Esophagus squamous epithelium (tissue), 5 donors: Measurements from ENCODE around the gene CHRNB4. TPM values are rescaled to one million over a fixed set of nuclear protein-coding genes. Genes with fewer than 3 reads are reported as not detected.

ENCODE experiments used
- DNase-seq: peaks from one replicate; lab custom pipeline; 2025; lab: John Stamatoyannopoulos, UW
- H3K27ac ChIP-seq, 4 donors: fragments of 200-600 bp; sonication (generic); one replicate each; pipeline ENCODE4 v1.5.1; 2016 to 2019; ENCODE audit warnings: mild to moderate bottlenecking in 1 of 4
- H3K27me3 ChIP-seq, 4 donors: fragments of 200-600 bp; sonication (generic); 1 replicate in 3 of 4; 2 replicates in 1 of 4; pipeline versions ENCODE4 v1.5.1 to v1.6.0; 2017 to 2021; ENCODE audit warnings: antibody characterized with exemption in 1 of 4
- H3K36me3 ChIP-seq, 3 donors: fragments of 200-600 bp; sonication (generic); one replicate each; pipeline ENCODE4 v1.5.1; 2016 to 2019
- H3K4me1 ChIP-seq, 3 donors: fragments of 200-600 bp; sonication (generic); one replicate each; pipeline ENCODE4 v1.5.1; 2017 to 2019
- H3K4me3 ChIP-seq, 4 donors: fragments of 200-600 bp; sonication (generic); 1 replicate in 3 of 4; 2 replicates in 1 of 4; pipeline ENCODE4 v1.5.1; 2016 to 2019; ENCODE audit warnings: mild to moderate bottlenecking in 2 of 4, moderate library complexity in 1 of 4
- H3K9me3 ChIP-seq, 3 donors: fragments of 200-600 bp; sonication (generic); one replicate each; pipeline ENCODE4 v1.5.1; 2016 to 2019
- CTCF ChIP-seq, 6 experiments: fragments of 450-650 bp in 4 of 6; fragments of 200-600 bp in 2 of 6; sonication (generic) in 2 of 6; IDR thresholded peaks; one replicate each; pipeline ENCODE4 v1.5.1; 2016 to 2019; ENCODE audit warnings: antibody characterized with exemption in 6 of 6, mild to moderate bottlenecking in 4 of 6, moderate library complexity in 4 of 6
- POLR2A ChIP-seq, 4 donors: fragments of 450-650 bp; IDR thresholded peaks; one replicate each; pipeline ENCODE4 v1.6.1; 2017; ENCODE audit warnings: antibody characterized with exemption in 4 of 4, mild to moderate bottlenecking in 4 of 4, moderate library complexity in 3 of 4
- WGBS, 2 donors: methylation state at CpG; one replicate each; pipeline ENCODE4 v1.1.5; 2018; 5-methylcytosine and 5-hydroxymethylcytosine counted together
- intact Hi-C: fragments of 100-400 bp; cut with DNase I; formaldehyde crosslinking; loops from one replicate; pipeline ENCODE4 v1.15.0; 2022
- small RNA-seq, 4 donors: library from RNA; depleted of rRNA; stranded (forward); fragments of <200 nt; gene quantifications; one replicate each; pipeline ENCODE3, GENCODE V24; 2016
- total RNA-seq, 4 donors: library from RNA; depleted of rRNA; stranded (reverse); fragments of >200 nt; gene quantifications; one replicate each; pipeline ENCODE4 v1.1.0, GENCODE V29; 2016
- donor health status: DM: yes; HTN: yes; CAD: no.

Gene CHRNB4
- total RNA-seq, 4 donors from 2014 or later, result 0.09 to 0.72 (median 0.43) TPM

GRCh38 chr15:78597583-78597982 lies 43.4 kb downstream of the CHRNB4 start:
- Histone ChIP-seq H3K27me3 (peaks cover 0 to 3% (median 0%) of the 10 kb centered on the region in 4 donors), H3K9me3 (no peaks in the 10 kb centered on the region), H3K4me1 (peaks cover 0 to 3% (median 0%) of the 10 kb centered on the region in 3 donors), H3K36me3 (no peaks in the 10 kb centered on the region), H3K4me3 (no peak overlapping the region), H3K27ac (no peak overlapping the region)
- intact Hi-C loops, result no loop called here
- WGBS, 2 donors, result 90 to 100% methylated on average over 1 of the region's 1 CpG
- TF ChIP-seq POLR2A (IDR thresholded peaks at IDR 0.05) (no peak), CTCF (IDR thresholded peaks at IDR 0.05) (no peak)
- DNase-seq, result no peak

GRCh38 chr15:78574944-78575343 lies 66.1 kb downstream of the CHRNB4 start:
- DNase-seq, result no peak
- no peaks in the 10 kb centered on the region for H3K36me3 ChIP-seq
- H3K4me1 ChIP-seq, result no peaks in the 10 kb centered on the region
- H3K27ac ChIP-seq, result no peak overlapping the region
- no peak for TF ChIP-seq POLR2A (IDR thresholded peaks at IDR 0.05)
- no peak for TF ChIP-seq CTCF (IDR thresholded peaks at IDR 0.05)
- no peak overlapping the region for H3K4me3 ChIP-seq
- peaks cover 0 to 17% (median 0%) of the 10 kb centered on the region in 4 donors for H3K27me3 ChIP-seq
- WGBS, 2 donors, result 90 to 93% methylated on average over 1 of the region's 1 CpG
- intact Hi-C loops, result no loop called here
- H3K9me3 ChIP-seq, result no peaks in the 10 kb centered on the region

Small RNA genes within 50 kb of the gene (small RNA-seq; reads per million reads assigned to genes)
- 0 reads per million in 4 donors for gene AC067863.2

Other genes starting within 250 kb of the CHRNB4 start
- gene IREB2, start 203.0 kb downstream of the CHRNB4 start, total RNA-seq, result 10 to 100 TPM; 17.2 to 35.3 (median 25.1) TPM
- 1 to 10 TPM; 1.5 to 9.4 (median 6.5) TPM for gene HYKK, start 133.6 kb downstream of the CHRNB4 start, total RNA-seq
- gene PSMA4, start 100.8 kb downstream of the CHRNB4 start, total RNA-seq, result 100 to 1,000 TPM in 3 of 4 donors, 10 to 100 TPM in 1; 94.5 to 223 (median 175) TPM
- gene CHRNA5, start 75.7 kb downstream of the CHRNB4 start, total RNA-seq, result 1 to 10 TPM in 3 of 4 donors, under 1 TPM in 1; 0.95 to 2.9 (median 1.6) TPM
- under 1 TPM in 1 of 4 donors, not detected in 3; 0.18 TPM for gene CHRNA3, start 20.2 kb downstream of the CHRNB4 start, total RNA-seq
- under 1 TPM; 0.42 to 0.76 (median 0.56) TPM for gene ADAMTS7, start 170.3 kb upstream of the CHRNB4 start, total RNA-seq
- 100 to 1,000 TPM in 3 of 4 donors, 10 to 100 TPM in 1; 83.6 to 293 (median 156) TPM for gene MORF4L1, start 231.7 kb upstream of the CHRNB4 start, total RNA-seq